ENCODE data around the gene COPZ1. TPM values are rescaled to one million over a fixed set of nuclear protein-coding genes. Genes with fewer than 3 reads are reported as not detected.

Gene COPZ1
- total and polyA plus RNA-seq, 9 of the 15 experiments (the other 6 are each of a cell fraction or from before 2014, with no cell fraction given), result 137 to 487 (median 233) TPM

GRCh38 chr12:54294152-54294952 is 30.6 kb upstream of the COPZ1 start (continued):
- no peak for TF ChIP-seq POLR3A (IDR thresholded peaks at IDR 0.05; ENCODE audit: borderline replicate concordance, extremely low read depth, insufficient read depth, insufficient read length)
- TF ChIP-seq GABPB2 (CRISPR knock-in tag; conservative IDR thresholded peaks at IDR 0.05), result no peak
- TF ChIP-seq FOXA3 (CRISPR knock-in tag; conservative IDR thresholded peaks at IDR 0.05 in 1 of 2, IDR thresholded peaks at IDR 0.05 in 1 of 2), result peak in 1 of 2 experiments; percentile 15; a peak in 1 of 4 replicates
- TF ChIP-seq ZNF140 (CRISPR knock-in tag; IDR thresholded peaks at IDR 0.05), result no peak
- 0 out of 2 replicates have a peak, but pooled peaks have one; percentile 33 for TF ChIP-seq ZNF695 (CRISPR knock-in tag; IDR thresholded peaks at IDR 0.05)
- 0 out of 2 replicates have a peak, but pooled peaks have one; percentile 46 for TF ChIP-seq ZNF644 (tag; IDR thresholded peaks at IDR 0.05; ENCODE audit: low read depth)
- TF ChIP-seq MEF2A (IDR thresholded peaks at IDR 0.05; ENCODE audit: control insufficient read depth, low read depth, low read length), result no peak
- TF ChIP-seq HDAC6 (IDR thresholded peaks at IDR 0.05; ENCODE audit: low read depth, low read length), result no peak
- TF ChIP-seq BRD9 (IDR thresholded peaks at IDR 0.05; ENCODE audit: low read depth, partially characterized antibody), result peak; percentile 83
- TF ChIP-seq DIDO1 (tag; IDR thresholded peaks at IDR 0.05; ENCODE audit: low read depth), result no peak
- no peak for TF ChIP-seq NRF1 (conservative IDR thresholded peaks at IDR 0.05 in 1 of 2, IDR thresholded peaks at IDR 0.05 in 1 of 2)
- TF ChIP-seq SIX5 (IDR thresholded peaks at IDR 0.05; ENCODE audit: borderline replicate concordance in 1 of 2, insufficient read depth in 1 of 2, low read depth in 1 of 2, low read length in 2 of 2), result no peak
- TF ChIP-seq NKRF (IDR thresholded peaks at IDR 0.05; ENCODE audit: borderline replicate concordance), result no peak; the same call in 1 of the 2 replicates
- TF ChIP-seq ZKSCAN3 (CRISPR knock-in tag; IDR thresholded peaks at IDR 0.05), result 0 out of 2 replicates have a peak, but pooled peaks have one; percentile 24
- no peak for TF ChIP-seq RNF2 (IDR thresholded peaks at IDR 0.05)
- TF ChIP-seq TAF9B (IDR thresholded peaks at IDR 0.05; ENCODE audit: partially characterized antibody), result no peak
- TF ChIP-seq NFRKB (IDR thresholded peaks at IDR 0.05; ENCODE audit: low read depth), result peak; percentile 16; the same call in 1 of the 2 replicates
- TF ChIP-seq SREBF2 (CRISPR knock-in tag; IDR thresholded peaks at IDR 0.05), result no peak
- no peak for TF ChIP-seq ZNF586 (CRISPR knock-in tag; conservative IDR thresholded peaks at IDR 0.05)
- TF ChIP-seq ID3 (CRISPR knock-in tag; IDR thresholded peaks at IDR 0.05), result no peak
- no peak for TF ChIP-seq ID3 (tag; IDR thresholded peaks at IDR 0.05)
- TF ChIP-seq ZNF766 (CRISPR knock-in tag; conservative IDR thresholded peaks at IDR 0.05), result no peak
- TF ChIP-seq XRCC4 (IDR thresholded peaks at IDR 0.05; ENCODE audit: extremely low read depth, insufficient read depth, insufficient read length), result no peak
- TF ChIP-seq ATF3 (IDR thresholded peaks at IDR 0.05), result no peak
- peak; percentile 77; the same call in 1 of the 2 replicates for TF ChIP-seq ATF3 (CRISPR knock-in tag; conservative IDR thresholded peaks at IDR 0.05)
